Fibroblast of lung (primary cell): ENCODE data around the gene GDF2. TPM values are rescaled to one million over a fixed set of nuclear protein-coding genes. Genes with fewer than 3 reads are reported as not detected.

Experiments
- DNase-seq, 2 donors: peaks; one replicate each; pipeline versions ENCODE4 v3.0.0 to v3.0.0-alpha.2; 2010; ENCODE audit warnings: low read depth in 2 of 2
- H2AFZ ChIP-seq: 2 replicates; pipeline ENCODE4 v1.5.1; 2012; ENCODE audit warnings: low read length, control low read depth, inconsistent platforms
- H3K27ac ChIP-seq: 2 replicates; pipeline ENCODE4 v1.5.1; 2011; ENCODE audit warnings: low read length, control low read depth; ENCODE audit not compliant: insufficient read depth
- H3K27me3 ChIP-seq: 2 replicates; pipeline ENCODE4 v1.5.1; 2011; ENCODE audit warnings: mild to moderate bottlenecking, low read length; ENCODE audit not compliant: control insufficient read depth, insufficient read depth
- H3K36me3 ChIP-seq: 2 replicates; pipeline ENCODE4 v1.5.1; 2011; ENCODE audit warnings: low read length; ENCODE audit not compliant: control insufficient read depth, insufficient read depth
- H3K4me1 ChIP-seq: 2 replicates; pipeline ENCODE4 v1.5.1; 2011; ENCODE audit warnings: low read length; ENCODE audit not compliant: control insufficient read depth, insufficient read depth; ENCODE audit errors: extremely low read depth
- H3K4me2 ChIP-seq: 2 replicates; pipeline ENCODE4 v1.5.1; 2011; ENCODE audit warnings: low read length, control low read depth; ENCODE audit not compliant: insufficient read depth; ENCODE audit errors: extremely low read depth
- H3K4me3 ChIP-seq, 4 experiments: fragments of 200-600 bp in 1 of 4; sonication (generic) in 1 of 4; replicated peaks in 1 of 4; 2 replicates each; pipeline ENCODE4 v1.5.1; 2011 to 2016; ENCODE audit warnings: low read length in 4 of 4, low read depth in 3 of 4, mild to moderate bottlenecking in 3 of 4, control low read depth in 2 of 4, inconsistent platforms in 1 of 4, mixed read lengths in 1 of 4; ENCODE audit not compliant: insufficient read depth in 1 of 4; ENCODE audit errors: control extremely low read depth in 1 of 4
- H3K79me2 ChIP-seq: 2 replicates; pipeline ENCODE4 v1.5.1; 2012; ENCODE audit warnings: mild to moderate bottlenecking, low read length, inconsistent platforms; ENCODE audit not compliant: control insufficient read depth, insufficient read depth
- H3K9ac ChIP-seq: 2 replicates; pipeline ENCODE4 v1.5.1; 2011; ENCODE audit warnings: mild to moderate bottlenecking, low read length, control low read depth; ENCODE audit not compliant: insufficient read depth
- H3K9me3 ChIP-seq: 2 replicates; pipeline ENCODE4 v1.5.1; 2012; ENCODE audit warnings: low read depth, low read length; ENCODE audit not compliant: control insufficient read depth, insufficient read depth
- H4K20me1 ChIP-seq: 2 replicates; pipeline ENCODE4 v1.5.1; 2011; ENCODE audit warnings: low read length; ENCODE audit not compliant: control insufficient read depth, insufficient read depth; ENCODE audit errors: extremely low read depth
- EZH2 ChIP-seq: IDR thresholded peaks from 2 replicates; pipeline ENCODE4 v1.5.1; 2012; ENCODE audit warnings: low read length, control low read depth, mild to moderate bottlenecking; ENCODE audit errors: missing control alignments
- polyA plus RNA-seq, 2 donors: library from polyadenylated mRNA; depleted of rRNA in 1 of 2; stranded (reverse) in 1 of 2; unstranded in 1 of 2; fragments of >200 nt; gene quantifications; 2 replicates each; pipeline ENCODE4 v1.2.1, GENCODE V29; 2011 to 2012; ENCODE audit warnings: missing spikeins in 1 of 2
- total RNA-seq: library from RNA; depleted of rRNA; stranded (reverse); fragments of >200 nt; gene quantifications from 2 replicates; pipeline ENCODE4 v1.2.1, GENCODE V29; 2014
- TF ChIP-seq, protein P1 (sequence below), 2 donors: IDR thresholded peaks in 1 of 2; conservative IDR thresholded peaks in 1 of 2; 1 replicate in 1 of 2; 2 replicates in 1 of 2; pipeline ENCODE4 v1.5.1; 2011 to 2012; ENCODE audit warnings: low read length in 2 of 2, control low read depth in 1 of 2, inconsistent platforms in 1 of 2, low read depth in 1 of 2, mild to moderate bottlenecking in 1 of 2

Gene GDF2
- total and polyA plus RNA-seq, 2 donors (not counting 1 experiment from before 2014, with no cell fraction given): not detected

DNA sequence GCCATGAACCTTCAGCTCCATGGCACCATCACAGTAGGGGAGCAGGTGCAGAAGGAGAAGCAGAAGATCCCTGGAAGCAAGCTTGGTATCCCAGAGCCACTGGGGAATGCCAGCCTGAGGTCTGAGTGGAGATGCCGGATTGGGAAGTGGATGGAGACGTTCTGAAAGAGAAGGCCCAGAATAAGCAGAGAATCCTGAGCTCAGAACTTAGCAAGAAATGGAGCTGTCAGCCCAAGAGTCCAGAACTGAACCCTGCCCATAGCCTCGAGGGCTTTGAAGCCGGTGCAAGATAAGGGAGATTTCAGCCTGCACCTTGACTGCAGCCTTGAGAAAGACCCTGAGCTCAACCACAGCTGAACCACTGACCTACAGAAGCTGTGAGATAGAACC, 36.1 kb upstream of the GDF2 start:
- Histone ChIP-seq H3K4me1 (no peaks in the 10 kb centered on the region), H3K4me3 (no peak overlapping the region), H3K36me3 (no peaks in the 10 kb centered on the region), H3K4me2 (no peak overlapping the region), H3K9me3 (no peaks in the 10 kb centered on the region), H2AFZ (no peak overlapping the region), H4K20me1 (no peaks in the 10 kb centered on the region), H3K9ac (no peak overlapping the region), H3K27ac (no peak overlapping the region), H3K27me3 (peaks cover 3% of the 10 kb centered on the region), H3K79me2 (no peaks in the 10 kb centered on the region)
- TF ChIP-seq, protein P1, sequence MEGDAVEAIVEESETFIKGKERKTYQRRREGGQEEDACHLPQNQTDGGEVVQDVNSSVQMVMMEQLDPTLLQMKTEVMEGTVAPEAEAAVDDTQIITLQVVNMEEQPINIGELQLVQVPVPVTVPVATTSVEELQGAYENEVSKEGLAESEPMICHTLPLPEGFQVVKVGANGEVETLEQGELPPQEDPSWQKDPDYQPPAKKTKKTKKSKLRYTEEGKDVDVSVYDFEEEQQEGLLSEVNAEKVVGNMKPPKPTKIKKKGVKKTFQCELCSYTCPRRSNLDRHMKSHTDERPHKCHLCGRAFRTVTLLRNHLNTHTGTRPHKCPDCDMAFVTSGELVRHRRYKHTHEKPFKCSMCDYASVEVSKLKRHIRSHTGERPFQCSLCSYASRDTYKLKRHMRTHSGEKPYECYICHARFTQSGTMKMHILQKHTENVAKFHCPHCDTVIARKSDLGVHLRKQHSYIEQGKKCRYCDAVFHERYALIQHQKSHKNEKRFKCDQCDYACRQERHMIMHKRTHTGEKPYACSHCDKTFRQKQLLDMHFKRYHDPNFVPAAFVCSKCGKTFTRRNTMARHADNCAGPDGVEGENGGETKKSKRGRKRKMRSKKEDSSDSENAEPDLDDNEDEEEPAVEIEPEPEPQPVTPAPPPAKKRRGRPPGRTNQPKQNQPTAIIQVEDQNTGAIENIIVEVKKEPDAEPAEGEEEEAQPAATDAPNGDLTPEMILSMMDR (conservative IDR thresholded peaks at IDR 0.05 in 1 of 2, IDR thresholded peaks at IDR 0.05 in 1 of 2; ENCODE audit: low read depth in 1 of 2, low read length in 2 of 2): no peak
- TF ChIP-seq EZH2: no peak
- no peak for DNase-seq

DNA sequence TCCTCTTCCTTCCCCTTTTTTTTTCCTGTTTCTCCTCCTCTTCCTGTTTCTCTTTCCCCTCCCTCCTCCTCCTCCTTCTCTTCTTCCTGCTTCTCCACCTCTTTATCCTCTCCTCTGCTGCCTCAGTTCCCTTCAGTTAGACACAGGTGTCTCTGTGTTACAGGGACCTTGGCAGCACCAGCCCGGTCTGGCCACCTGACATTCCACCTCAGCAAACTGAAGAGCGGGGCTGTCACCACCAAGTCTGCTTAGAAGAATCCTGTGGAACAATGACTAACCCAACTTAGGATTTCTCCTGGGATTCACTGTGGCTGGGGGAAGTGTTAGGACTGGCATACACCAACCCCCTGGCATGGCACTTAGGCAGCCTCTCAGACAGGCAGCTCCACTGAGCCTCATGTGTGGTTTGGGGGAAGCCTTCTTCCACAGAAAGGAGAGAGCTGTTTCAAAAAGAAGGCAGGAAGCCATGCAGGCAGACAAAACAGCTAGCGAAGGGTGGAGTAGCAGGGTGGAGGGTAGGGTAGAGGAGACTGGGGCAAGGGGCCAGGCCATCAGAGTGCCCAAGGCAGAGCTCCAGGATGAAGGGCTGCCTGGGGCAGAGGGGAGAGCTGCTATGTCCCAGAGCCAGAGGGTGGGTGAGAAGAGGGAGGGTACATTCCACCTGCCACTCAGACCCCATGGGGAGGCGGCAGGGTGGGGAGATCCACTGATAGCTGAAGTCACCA, 35.5 kb upstream of the GDF2 start:
- Histone ChIP-seq H3K9me3 (no peaks in the 10 kb centered on the region), H2AFZ (no peak overlapping the region), H3K4me1 (no peaks in the 10 kb centered on the region), H3K4me3 (no peak overlapping the region), H3K9ac (no peak overlapping the region), H3K36me3 (no peaks in the 10 kb centered on the region), H4K20me1 (no peaks in the 10 kb centered on the region), H3K79me2 (no peaks in the 10 kb centered on the region), H3K4me2 (no peak overlapping the region), H3K27ac (no peak overlapping the region), H3K27me3 (peaks cover 3% of the 10 kb centered on the region)
- TF ChIP-seq EZH2: no peak
- TF ChIP-seq, protein P1 (conservative IDR thresholded peaks at IDR 0.05 in 1 of 2, IDR thresholded peaks at IDR 0.05 in 1 of 2; ENCODE audit: low read depth in 1 of 2, low read length in 2 of 2): no peak
- DNase-seq: no peak

DNA sequence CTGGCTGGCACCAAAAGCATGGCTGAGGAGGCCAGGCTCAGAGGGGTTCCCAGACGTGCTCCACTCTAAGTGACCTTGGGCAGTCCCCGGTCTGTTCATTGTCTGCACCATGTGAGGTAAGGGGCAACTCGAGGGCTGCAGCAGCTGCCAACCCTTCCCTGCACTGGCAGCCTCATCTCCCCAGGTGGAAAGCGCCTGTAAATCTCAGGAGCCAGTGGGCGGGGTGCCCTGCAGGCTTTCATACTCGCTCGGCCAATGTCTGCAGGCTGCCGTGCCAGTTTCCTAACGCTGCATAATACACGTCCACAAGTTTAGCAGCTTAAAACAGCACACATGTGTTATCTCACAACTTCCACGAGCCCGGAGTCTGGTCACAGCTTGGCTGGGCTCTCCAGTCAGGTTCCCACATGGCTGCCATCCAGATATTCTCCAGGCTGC, 34.9 kb upstream of the GDF2 start:
- Histone ChIP-seq H4K20me1 (no peaks in the 10 kb centered on the region), H3K4me1 (no peaks in the 10 kb centered on the region), H3K27ac (no peak overlapping the region), H3K27me3 (peaks cover 3% of the 10 kb centered on the region), H2AFZ (no peak overlapping the region), H3K4me3 (no peak overlapping the region), H3K4me2 (no peak overlapping the region), H3K79me2 (no peaks in the 10 kb centered on the region), H3K9me3 (no peaks in the 10 kb centered on the region), H3K9ac (no peak overlapping the region), H3K36me3 (no peaks in the 10 kb centered on the region)
- no peak for DNase-seq
- no peak for TF ChIP-seq EZH2
